OCI-LY1 (cell line): ENCODE measurements around the gene GLDN.

Experiments used
- CTCF ChIP-seq: fragments of 200-600 bp; sonication (generic), shearing (Covaris generic); IDR thresholded peaks from 2 replicates; pipeline ENCODE4 v1.5.1; 2017; ENCODE audit warnings: mild to moderate bottlenecking, antibody characterized with exemption, low read length, moderate library complexity, mixed read lengths
- EZH2 ChIP-seq: fragments of 200-600 bp; sonication (generic), shearing (Covaris generic); IDR thresholded peaks from 2 replicates; pipeline ENCODE4 v1.8.0; 2017; ENCODE audit warnings: borderline replicate concordance, mixed run types, mild to moderate bottlenecking, antibody characterized with exemption, low read length, moderate library complexity, mixed read lengths

- TF ChIP-seq EZH2 (no peak), CTCF (no peak)
Measured at GRCh38 chr15:51450001-51450400, 108.5 kb downstream of the GLDN start.
